Measurements from ENCODE around the gene MLLT10. TPM values are rescaled to one million over a fixed set of nuclear protein-coding genes. Genes with fewer than 3 reads are reported as not detected.

MLLT10 gene
- total and polyA plus RNA-seq, 12 donors: 8.5 to 41.1 (median 24.6) TPM

DNA sequence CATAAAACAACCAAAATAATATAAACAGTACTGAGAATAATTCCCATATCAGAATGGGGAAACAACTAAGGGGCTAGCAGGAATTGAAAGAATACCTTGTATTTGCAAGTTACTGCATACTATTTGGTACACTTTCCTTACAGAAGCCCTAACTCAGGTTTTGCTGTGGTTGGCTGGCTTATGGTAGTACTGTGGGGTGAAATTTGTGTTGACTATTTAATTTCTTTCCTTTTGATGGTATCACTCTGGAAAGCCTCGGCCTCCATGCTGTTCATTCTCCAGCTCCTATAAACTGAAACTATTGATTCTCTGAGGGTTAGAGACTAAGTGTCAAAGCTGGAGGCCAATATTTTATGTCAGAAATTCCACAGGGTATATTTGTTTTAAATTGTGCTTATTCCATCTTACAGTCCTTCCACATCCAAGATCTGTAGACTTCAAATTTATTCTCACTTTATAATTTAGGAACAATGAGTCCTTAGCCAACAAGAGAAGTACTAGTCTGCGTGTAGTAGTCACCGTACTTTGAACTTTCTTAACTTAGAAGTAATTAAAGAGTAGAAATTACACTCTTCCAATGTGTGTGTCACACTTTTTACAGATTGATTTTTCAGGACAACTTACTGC lies 22.0 kb upstream of the MLLT10 start:
- no peaks in the 10 kb centered on the region for H3K36me3 ChIP-seq
- H3K4me1 ChIP-seq: peaks cover 0 to 31% (median 15%) of the 10 kb centered on the region in 9 donors
- peak overlapping the region in 1 of 10 donors; percentile 13 for H3K27ac ChIP-seq
- ATAC-seq (no peak), DNase-seq (no peak)
- 88 to 89% methylated on average over 3 of the region's 3 CpGs for WGBS, 2 donors
- H3K27me3 ChIP-seq: peaks cover 0 to 66% (median 0%) of the 10 kb centered on the region in 7 donors
- H3K9me3 ChIP-seq: no peaks in the 10 kb centered on the region
- intact Hi-C loops (cut with DNase I): loop anchor here in 1 of 10 donors (10.0 kb wide), 1 partner anchor 813 kb away; the partner anchor contains the start of gene BMI1
- no peak overlapping the region for H3K4me3 ChIP-seq
- TF ChIP-seq, protein P1, sequence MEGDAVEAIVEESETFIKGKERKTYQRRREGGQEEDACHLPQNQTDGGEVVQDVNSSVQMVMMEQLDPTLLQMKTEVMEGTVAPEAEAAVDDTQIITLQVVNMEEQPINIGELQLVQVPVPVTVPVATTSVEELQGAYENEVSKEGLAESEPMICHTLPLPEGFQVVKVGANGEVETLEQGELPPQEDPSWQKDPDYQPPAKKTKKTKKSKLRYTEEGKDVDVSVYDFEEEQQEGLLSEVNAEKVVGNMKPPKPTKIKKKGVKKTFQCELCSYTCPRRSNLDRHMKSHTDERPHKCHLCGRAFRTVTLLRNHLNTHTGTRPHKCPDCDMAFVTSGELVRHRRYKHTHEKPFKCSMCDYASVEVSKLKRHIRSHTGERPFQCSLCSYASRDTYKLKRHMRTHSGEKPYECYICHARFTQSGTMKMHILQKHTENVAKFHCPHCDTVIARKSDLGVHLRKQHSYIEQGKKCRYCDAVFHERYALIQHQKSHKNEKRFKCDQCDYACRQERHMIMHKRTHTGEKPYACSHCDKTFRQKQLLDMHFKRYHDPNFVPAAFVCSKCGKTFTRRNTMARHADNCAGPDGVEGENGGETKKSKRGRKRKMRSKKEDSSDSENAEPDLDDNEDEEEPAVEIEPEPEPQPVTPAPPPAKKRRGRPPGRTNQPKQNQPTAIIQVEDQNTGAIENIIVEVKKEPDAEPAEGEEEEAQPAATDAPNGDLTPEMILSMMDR (IDR thresholded peaks at IDR 0.05): no peak

DNA sequence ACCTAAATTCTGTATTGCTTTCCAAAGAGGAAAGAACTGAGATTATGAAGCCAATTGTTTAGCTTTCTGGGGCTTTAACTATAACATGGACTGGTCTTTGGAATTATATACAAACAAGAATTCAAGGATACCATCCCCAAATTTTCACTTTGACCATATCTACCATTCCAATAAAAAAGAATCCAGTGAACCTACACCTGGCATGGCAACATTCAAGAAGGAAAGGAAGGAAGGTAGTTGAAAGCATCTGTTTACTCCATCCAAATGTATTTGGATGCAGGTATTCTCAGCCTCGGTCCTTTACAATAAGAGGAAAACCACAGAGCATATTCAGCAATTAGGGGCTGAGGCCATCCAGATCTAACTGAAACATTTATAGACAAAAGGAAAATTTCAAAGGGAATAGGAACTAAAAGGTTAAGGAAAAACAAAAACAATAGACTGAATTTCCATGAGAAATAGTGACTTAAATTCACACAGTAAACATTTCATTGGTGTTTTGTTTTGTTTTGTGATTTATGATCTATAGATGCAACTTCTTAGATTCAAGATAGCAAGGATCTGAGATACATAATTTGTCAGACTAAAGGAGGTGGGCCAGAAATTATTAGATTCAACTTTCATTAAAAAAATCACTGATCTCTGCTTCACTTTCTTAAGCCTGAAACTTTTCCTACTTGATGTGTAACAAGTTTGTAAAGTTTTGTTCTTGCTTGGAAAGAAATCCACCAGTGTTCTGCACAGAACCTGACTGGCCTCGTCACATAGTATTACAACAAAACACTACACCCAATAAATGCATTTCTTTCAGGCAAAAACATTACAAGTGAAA lies 21.2 kb upstream of the MLLT10 start:
- DNase-seq (no peak), ATAC-seq (no peak)
- H3K27me3 ChIP-seq: peaks cover 0 to 73% (median 0%) of the 10 kb centered on the region in 7 donors
- WGBS, 2 donors: 77 to 87% methylated on average over 2 of the region's 2 CpGs
- no peak overlapping the region for H3K27ac ChIP-seq
- H3K9me3 ChIP-seq: no peaks in the 10 kb centered on the region
- TF ChIP-seq, protein P1 (IDR thresholded peaks at IDR 0.05): no peak
- H3K36me3 ChIP-seq: no peaks in the 10 kb centered on the region
- no peak overlapping the region for H3K4me3 ChIP-seq
- H3K4me1 ChIP-seq: peaks cover 0 to 31% (median 16%) of the 10 kb centered on the region in 9 donors
- intact Hi-C loops (cut with DNase I): loop anchor here in 1 of 10 donors (10.0 kb wide), 1 partner anchor 812 kb away; the partner anchor contains the start of gene BMI1

DNA sequence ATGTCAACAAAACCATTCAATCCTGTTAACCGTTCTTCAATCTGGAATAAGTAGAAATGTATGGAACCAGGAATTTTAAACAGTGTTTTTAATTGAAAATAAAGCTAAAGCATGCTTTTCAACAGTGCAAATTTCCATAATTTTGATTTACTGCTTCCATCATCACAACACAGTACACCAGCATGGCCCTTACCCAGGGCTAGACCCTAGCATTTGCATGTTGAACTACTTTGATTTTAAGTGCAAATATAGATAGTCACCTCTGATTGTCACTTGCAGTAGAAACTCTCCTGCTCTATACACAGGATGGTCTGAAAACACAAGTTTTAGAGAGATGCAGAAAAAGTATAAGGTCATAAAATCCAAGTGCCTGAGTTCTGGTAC lies 20.6 kb upstream of the MLLT10 start:
- DNase-seq: no peak
- ATAC-seq: no peak
- Histone ChIP-seq H3K9me3 (no peaks in the 10 kb centered on the region), H3K27me3 (peaks cover 0 to 80% (median 0%) of the 10 kb centered on the region in 7 donors), H3K4me3 (no peak overlapping the region), H3K4me1 (peaks cover 0 to 37% (median 22%) of the 10 kb centered on the region in 9 donors), H3K27ac (no peak overlapping the region), H3K36me3 (no peaks in the 10 kb centered on the region)
- WGBS, 2 donors: 88 to 98% methylated on average over 1 of the region's 1 CpG
- intact Hi-C loops (cut with DNase I): loop anchor here in 1 of 10 donors (10.0 kb wide), 1 partner anchor 811 kb away; the partner anchor contains the start of gene BMI1
- TF ChIP-seq, protein P1 (IDR thresholded peaks at IDR 0.05): no peak

DNA sequence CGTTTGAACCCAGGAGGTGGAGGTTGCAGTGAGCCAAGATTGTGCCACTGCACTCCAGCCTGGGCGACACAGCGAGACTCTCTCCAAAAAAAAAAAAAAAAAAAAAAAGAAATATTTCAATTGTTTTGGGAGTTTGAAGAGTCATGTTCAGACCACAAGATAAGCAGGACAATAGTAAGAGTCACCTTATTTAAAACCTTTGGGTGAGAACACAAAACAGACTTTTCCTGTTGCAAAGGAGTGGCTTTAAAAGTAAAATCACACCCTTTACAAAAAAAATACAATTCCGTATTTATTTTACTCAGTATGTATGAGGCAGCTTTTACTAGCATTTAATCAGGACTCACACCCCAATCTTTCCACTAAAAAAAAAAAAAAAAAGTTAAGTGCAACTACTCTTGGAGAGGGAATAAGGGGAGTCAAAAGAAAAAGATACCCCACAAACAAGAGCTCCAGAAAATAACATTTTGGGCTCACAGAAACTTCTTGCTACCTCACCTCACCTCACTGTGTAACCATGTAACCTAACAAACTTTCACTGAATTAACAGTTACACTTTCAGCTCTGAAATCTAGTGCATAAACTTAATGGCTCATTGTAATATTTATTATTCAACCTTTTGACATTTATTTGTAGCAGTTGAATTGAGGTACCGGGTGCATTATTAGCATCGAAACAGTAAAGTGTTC lies 19.8 kb upstream of the MLLT10 start:
- TF ChIP-seq, protein P1 (IDR thresholded peaks at IDR 0.05): no peak
- Histone ChIP-seq H3K4me3 (peak overlapping the region in 6 of 10 donors; percentile 50 to 68 (median 62)), H3K27ac (no peak overlapping the region), H3K27me3 (peaks cover 0 to 88% (median 0%) of the 10 kb centered on the region in 7 donors), H3K36me3 (no peaks in the 10 kb centered on the region), H3K4me1 (peaks cover 0 to 44% (median 27%) of the 10 kb centered on the region in 9 donors), H3K9me3 (no peaks in the 10 kb centered on the region)
- intact Hi-C loops (cut with DNase I): loop anchor here in 1 of 10 donors (10.0 kb wide), 1 partner anchor 811 kb away; the partner anchor contains the start of gene BMI1
- WGBS, 2 donors: 60 to 79% methylated on average over 6 of the region's 6 CpGs
- DNase-seq (no peak), ATAC-seq (no peak)

All from heart right ventricle (tissue), 16 donors.